CD4-positive, alpha-beta memory T cell (primary cell): ENCODE results near the gene IFT25. TPM values are rescaled to one million over a fixed set of nuclear protein-coding genes. Genes with fewer than 3 reads are reported as not detected.
A peak's percentile ranks its signal among the peaks of the same experiment; 100 is the strongest.
"Not testable (repeated sequence)": the region's sequence is repeated elsewhere in the genome, so short reads cannot be mapped to it uniquely, and the experiment has no call there.

Experiments
- CTCF ChIA-PET: fragments of 350-600 bp; sonication (Branson Sonifier 250); formaldehyde crosslinking; loops from one replicate; lab custom pipeline; 2021; ENCODE audit warnings: inconsistent platforms; ENCODE audit not compliant: partially characterized antibody; lab: Charles Lee
- POLR2A ChIA-PET: fragments of 350-600 bp; sonication (Branson Sonifier 250); formaldehyde crosslinking; loops from one replicate; lab custom pipeline; 2021; ENCODE audit not compliant: partially characterized antibody; lab: Charles Lee
- DNase-seq, 5 donors: peaks; one replicate each; pipeline versions ENCODE4 v3.0.0 to v3.0.0-alpha.2; 2020 to 2022; ENCODE audit warnings: mixed read lengths in 1 of 5
- H3K27ac ChIP-seq: one replicate; pipeline ENCODE4 v1.7.0; 2013; ENCODE audit warnings: low read depth, low read length
- H3K27me3 ChIP-seq: 2 replicates; pipeline ENCODE4 v1.7.0; 2013; ENCODE audit warnings: mild to moderate bottlenecking, low read length, moderate library complexity; ENCODE audit not compliant: insufficient read depth
- H3K36me3 ChIP-seq: 2 replicates; pipeline ENCODE4 v1.7.0; 2013; ENCODE audit warnings: mild to moderate bottlenecking, low read length, moderate library complexity; ENCODE audit not compliant: insufficient read depth
- H3K4me1 ChIP-seq: 2 replicates; pipeline ENCODE4 v1.7.0; 2013; ENCODE audit warnings: mild to moderate bottlenecking, low read length, moderate library complexity; ENCODE audit not compliant: insufficient read depth
- H3K4me3 ChIP-seq, 2 donors: one replicate each; pipeline ENCODE4 v1.7.0; 2013; ENCODE audit warnings: low read length in 2 of 2, mild to moderate bottlenecking in 1 of 2
- H3K9me3 ChIP-seq, 2 donors: one replicate each; pipeline ENCODE4 v1.7.0; 2013; ENCODE audit warnings: low read length in 2 of 2, control low read depth in 1 of 2; ENCODE audit not compliant: control insufficient read depth in 1 of 2
- H3K27ac Mint-ChIP-seq, 7 donors: one replicate each; pipeline ENCODE4 v1.8.0; 2020 to 2021; ENCODE audit warnings: mixed read lengths in 7 of 7, mild to moderate bottlenecking in 6 of 7, inconsistent platforms in 3 of 7, moderate library complexity in 3 of 7
- H3K27me3 Mint-ChIP-seq, 2 donors: one replicate each; pipeline ENCODE4 v1.8.0; 2020 to 2021; ENCODE audit warnings: mixed read lengths in 2 of 2
- H3K36me3 Mint-ChIP-seq, 2 donors: one replicate each; pipeline ENCODE4 v1.8.0; 2020 to 2021; ENCODE audit warnings: mixed read lengths in 2 of 2, inconsistent platforms in 1 of 2, mild to moderate bottlenecking in 1 of 2
- H3K4me1 Mint-ChIP-seq, 4 donors: one replicate each; pipeline ENCODE4 v1.8.0; 2020 to 2021; ENCODE audit warnings: mixed read lengths in 4 of 4, mild to moderate bottlenecking in 1 of 4
- H3K4me3 Mint-ChIP-seq, 8 donors: one replicate each; pipeline ENCODE4 v1.8.0; 2020 to 2021; ENCODE audit warnings: mixed read lengths in 8 of 8, mild to moderate bottlenecking in 7 of 8, moderate library complexity in 6 of 8, inconsistent platforms in 3 of 8
- H3K9me3 Mint-ChIP-seq, 8 donors: one replicate each; pipeline ENCODE4 v1.8.0; 2020 to 2021; ENCODE audit warnings: mixed read lengths in 8 of 8, mild to moderate bottlenecking in 5 of 8, inconsistent platforms in 3 of 8, moderate library complexity in 1 of 8
- intact Hi-C: fragments of 100-400 bp; cut with micrococcal nuclease; formaldehyde crosslinking; loops from one replicate; pipeline ENCODE4 v1.15.1; 2023
- polyA plus RNA-seq, 2 donors: library from polyadenylated mRNA; unstranded; fragments of 300-500 nt; fragmentation: Illumina TruSeq; gene quantifications; one replicate each; pipeline ENCODE4 v1.2.3, GENCODE V29; 2021
- total RNA-seq, 2 experiments: library from RNA; stranded (reverse); gene quantifications; one replicate each; pipeline ENCODE4 v1.2.3, GENCODE V29; 2021

IFT25 gene
- total RNA-seq (10 to 100 TPM; 47.2 to 50.3 TPM), polyA plus RNA-seq (10 to 100 TPM; 45.5 to 65.4 TPM)

DNA sequence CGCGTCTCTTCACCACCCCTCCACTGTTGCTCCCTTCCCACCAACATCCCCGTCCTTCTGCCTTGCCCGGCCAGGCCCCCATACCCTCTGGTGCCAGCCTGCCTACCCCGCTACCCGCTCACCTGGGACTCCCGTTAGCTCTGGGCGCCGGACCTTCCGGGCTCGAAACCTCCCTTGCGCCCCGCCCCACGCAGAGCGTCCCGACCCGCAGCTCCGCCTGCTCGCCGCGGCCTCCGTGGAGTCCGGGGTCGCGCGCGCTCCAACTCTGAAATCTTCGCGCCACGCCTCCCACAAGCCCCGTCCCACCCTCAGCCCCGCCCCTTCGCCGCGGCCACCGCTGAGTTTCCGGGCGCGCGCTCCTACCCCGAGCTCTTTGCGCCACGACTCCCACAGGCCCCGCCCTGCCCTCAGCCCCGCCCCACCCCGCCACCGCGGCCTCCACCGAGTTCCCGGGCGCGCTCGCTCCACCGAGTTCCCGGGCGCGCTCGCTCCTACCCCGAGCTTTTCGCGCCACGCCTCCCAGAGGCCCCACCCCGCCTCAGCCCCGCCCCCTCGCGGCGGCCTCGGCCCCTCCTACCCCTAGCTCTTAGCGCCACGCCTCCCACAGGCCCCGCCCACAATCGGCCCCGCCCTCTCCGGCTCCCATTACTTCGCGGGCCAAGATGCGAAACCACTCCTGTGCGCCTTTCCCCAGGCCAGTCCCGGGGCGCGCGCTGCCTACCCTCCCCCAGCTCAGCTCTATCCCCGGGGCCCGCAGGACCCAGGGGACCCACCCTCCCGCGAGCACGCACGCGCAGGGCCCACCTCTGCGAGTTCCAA lies at the start of gene IFT25:
Gene IFT25 (minus strand): TSS at position 267 of the 819 bp plus-strand sequence. CDS start 5,617 bp downstream, outside the sequence.
- Histone ChIP-seq H3K9me3 (no peaks in the 10 kb centered on the region), H3K27ac (peak within 1 kb of the TSS; percentile 82), H3K4me3 (peak within 1 kb of the TSS; percentile 63 to 87), H3K27me3 (no peaks in the 10 kb centered on the region), H3K4me1 (peaks cover 44% of the 10 kb centered on the region), H3K36me3 (no peaks in the 10 kb centered on the region)
- intact Hi-C loops: loop anchor here (1.0 to 10.0 kb wide), 5 partner anchors 56 to 819 kb away; partner anchors contain the start of genes NDC1, PARS2, TCEANC2 and TMEM59
- Mint-ChIP-seq H3K27me3 (no peaks in the 10 kb centered on the region), H3K4me3 (peak within 1 kb of the TSS; percentile 93 to 99 (median 96)), H3K4me1 (peaks cover 27 to 63% (median 46%) of the 10 kb centered on the region in 4 donors), H3K27ac (peak within 1 kb of the TSS; percentile 85 to 98 (median 95)), H3K9me3 (no peaks in the 10 kb centered on the region), H3K36me3 (peaks cover 0 to 7% of the 10 kb centered on the region in 2 donors)
- DNase-seq: peak; percentile 97 to 100 (median 97)
- ChIA-PET CTCF (interaction anchor here (0.6 to 2.9 kb wide), 15 partner anchors 9 to 864 kb away, joined by 3 to 24 read pairs (median 5); partner anchors contain the start of genes NDC1, TCEANC2, TMEM59 and YIPF1), POLR2A (interaction anchor here (0.6 to 2.3 kb wide), 28 partner anchors 8 to 856 kb away, joined by 3 to 25 read pairs (median 5); partner anchors contain the start of genes CYB5RL, MAGOH, MRPL37 and NDC1)

GRCh38 chr1:53994516-53994915 lies 49.0 kb upstream of the IFT25 start:
- CTCF ChIA-PET, H3K27ac Mint-ChIP-seq, H3K27me3 ChIP-seq, H3K36me3 ChIP-seq, H3K36me3 Mint-ChIP-seq, DNase-seq, intact Hi-C loops, POLR2A ChIA-PET, H3K4me3 Mint-ChIP-seq, H3K9me3 ChIP-seq, H3K27ac ChIP-seq, H3K4me3 ChIP-seq, H3K4me1 ChIP-seq, H3K9me3 Mint-ChIP-seq, H3K4me1 Mint-ChIP-seq, H3K27me3 Mint-ChIP-seq: not testable (repeated sequence)

- Histone ChIP-seq H3K27me3 (no peaks in the 10 kb centered on the region), H3K36me3 (no peaks in the 10 kb centered on the region), H3K27ac (no peak overlapping the region), H3K9me3 (no peaks in the 10 kb centered on the region), H3K4me3 (no peak overlapping the region), H3K4me1 (no peaks in the 10 kb centered on the region)
- CTCF ChIA-PET: interaction anchor here (0.7 kb wide), 1 partner anchor 90 kb away, joined by 3 read pairs; no protein-coding TSS in a partner anchor
- peaks cover 0 to 3% of the 10 kb centered on the region in 2 donors for H3K27me3 Mint-ChIP-seq
- intact Hi-C loops: no loop called here
- H3K27ac Mint-ChIP-seq: no peak overlapping the region
- H3K36me3 Mint-ChIP-seq: no peaks in the 10 kb centered on the region
- H3K4me1 Mint-ChIP-seq: peaks cover 0 to 10% (median 2%) of the 10 kb centered on the region in 4 donors
- no peak overlapping the region for H3K4me3 Mint-ChIP-seq
- DNase-seq: no peak
- no peaks in the 10 kb centered on the region for H3K9me3 Mint-ChIP-seq
- POLR2A ChIA-PET: no interaction called here
These were observed 46.8 kb upstream of the IFT25 start for GRCh38 chr1:53992085-53992874.

DNA sequence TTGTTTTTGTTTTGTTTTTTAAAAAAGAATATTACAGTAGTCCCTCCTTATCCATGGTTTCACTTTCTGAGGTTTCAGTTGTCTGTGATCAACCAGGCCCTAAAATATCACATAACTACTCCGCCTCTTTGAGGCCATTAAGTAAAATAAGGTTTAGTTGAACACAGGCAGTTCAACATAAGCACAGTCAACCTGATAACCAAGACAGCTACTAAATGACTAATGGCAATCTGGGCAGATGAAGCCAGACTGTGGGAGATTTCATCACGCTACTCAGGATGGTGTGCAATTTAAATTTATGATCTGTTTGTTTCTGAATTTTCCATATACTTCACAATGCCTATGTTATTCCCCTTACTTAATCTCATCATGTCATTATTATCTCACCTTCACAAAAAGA lies 42.4 kb upstream of the IFT25 start:
- Histone ChIP-seq H3K4me3 (no peak overlapping the region), H3K27ac (no peak overlapping the region), H3K36me3 (no peaks in the 10 kb centered on the region), H3K4me1 (peaks cover 8% of the 10 kb centered on the region), H3K27me3 (no peaks in the 10 kb centered on the region), H3K9me3 (no peaks in the 10 kb centered on the region)
- Mint-ChIP-seq H3K36me3 (no peaks in the 10 kb centered on the region), H3K4me1 (peaks cover 9 to 30% (median 12%) of the 10 kb centered on the region in 4 donors), H3K27ac (peak overlapping the region in 3 of 7 donors; percentile 24 to 65 (median 54)), H3K27me3 (peaks cover 0 to 2% of the 10 kb centered on the region in 2 donors), H3K4me3 (peak overlapping the region in 1 of 8 donors; percentile 19), H3K9me3 (peaks cover 0 to 3% (median 0%) of the 10 kb centered on the region in 8 donors)
- DNase-seq: no peak
- ChIA-PET CTCF (no interaction called here), POLR2A (no interaction called here)
- intact Hi-C loops: no loop called here

- Mint-ChIP-seq H3K4me3 (peak overlapping the region in 2 of 8 donors; percentile 6 to 11), H3K36me3 (no peaks in the 10 kb centered on the region), H3K27me3 (peaks cover 0 to 2% of the 10 kb centered on the region in 2 donors), H3K9me3 (peaks cover 0 to 3% (median 0%) of the 10 kb centered on the region in 8 donors), H3K4me1 (peaks cover 9 to 34% (median 12%) of the 10 kb centered on the region in 4 donors), H3K27ac (peak overlapping the region in 2 of 7 donors; percentile 6 to 58)
- intact Hi-C loops: no loop called here
- ChIA-PET POLR2A (no interaction called here), CTCF (no interaction called here)
- H3K36me3 ChIP-seq: no peaks in the 10 kb centered on the region
- no peaks in the 10 kb centered on the region for H3K27me3 ChIP-seq
- DNase-seq: peak in 4 of 5 donors; percentile 11 to 34 (median 27)
- no peak overlapping the region for H3K4me3 ChIP-seq
- no peaks in the 10 kb centered on the region for H3K9me3 ChIP-seq
- no peak overlapping the region for H3K27ac ChIP-seq
- peaks cover 8% of the 10 kb centered on the region for H3K4me1 ChIP-seq
These were observed 41.0 kb upstream of the IFT25 start for GRCh38 chr1:53986458-53986857.

DNA sequence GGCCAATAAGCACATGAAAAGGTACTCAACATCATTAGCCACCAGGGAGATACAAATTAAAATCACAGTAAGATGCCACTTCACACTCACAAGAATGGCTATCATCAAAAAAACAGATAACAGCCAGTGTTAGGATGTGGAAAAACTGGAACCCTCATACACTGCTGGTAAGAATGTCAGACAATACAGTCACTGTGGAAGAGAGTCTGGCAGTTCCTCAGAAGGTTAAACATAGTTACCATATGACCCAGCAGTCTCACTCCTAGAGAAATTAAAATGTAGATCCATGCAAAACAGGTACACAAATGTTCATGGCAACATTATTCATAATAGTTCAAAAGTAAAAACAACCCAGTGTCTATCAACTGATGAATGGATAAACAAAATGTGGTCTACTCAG lies 39.2 kb upstream of the IFT25 start:
- H3K36me3 ChIP-seq: no peaks in the 10 kb centered on the region
- Mint-ChIP-seq H3K27ac (no peak overlapping the region), H3K4me3 (no peak overlapping the region), H3K4me1 (peaks cover 9 to 34% (median 12%) of the 10 kb centered on the region in 4 donors), H3K36me3 (no peaks in the 10 kb centered on the region), H3K9me3 (peaks cover 0 to 3% (median 0%) of the 10 kb centered on the region in 8 donors), H3K27me3 (peaks cover 0 to 2% of the 10 kb centered on the region in 2 donors)
- ChIA-PET POLR2A (no interaction called here), CTCF (no interaction called here)
- no peak overlapping the region for H3K27ac ChIP-seq
- no peaks in the 10 kb centered on the region for H3K9me3 ChIP-seq
- intact Hi-C loops: no loop called here
- H3K4me3 ChIP-seq: no peak overlapping the region
- DNase-seq: no peak
- H3K27me3 ChIP-seq: no peaks in the 10 kb centered on the region
- peaks cover 8% of the 10 kb centered on the region for H3K4me1 ChIP-seq
